CD4-positive, alpha-beta T cell treated with Interleukin-17A for 4 hours (primary cell): Measurements from ENCODE around the gene MOCS3.
A peak's percentile ranks its signal among the peaks of the same experiment; 100 is the strongest.

ENCODE experiments used
- DNase-seq: peaks from one replicate; pipeline ENCODE4 v3.0.0-alpha.2; 2020; ENCODE audit warnings: mixed read lengths

The MOCS3 gene

GRCh38 chr20:50982363-50982762 is 23.7 kb downstream of the MOCS3 start:
- no peak for DNase-seq

- no peak for DNase-seq
Observed at GRCh38 chr20:50983321-50983720, 24.7 kb downstream of the MOCS3 start.

- DNase-seq, result peak; percentile 68
Observed at GRCh38 chr20:50987493-50988210, 29.0 kb downstream of the MOCS3 start.

- no peak for DNase-seq
Observed at GRCh38 chr20:50991076-50991475, 32.5 kb downstream of the MOCS3 start.

GRCh38 chr20:50992336-50992732 is 33.7 kb downstream of the MOCS3 start:
- no peak for DNase-seq

DNA sequence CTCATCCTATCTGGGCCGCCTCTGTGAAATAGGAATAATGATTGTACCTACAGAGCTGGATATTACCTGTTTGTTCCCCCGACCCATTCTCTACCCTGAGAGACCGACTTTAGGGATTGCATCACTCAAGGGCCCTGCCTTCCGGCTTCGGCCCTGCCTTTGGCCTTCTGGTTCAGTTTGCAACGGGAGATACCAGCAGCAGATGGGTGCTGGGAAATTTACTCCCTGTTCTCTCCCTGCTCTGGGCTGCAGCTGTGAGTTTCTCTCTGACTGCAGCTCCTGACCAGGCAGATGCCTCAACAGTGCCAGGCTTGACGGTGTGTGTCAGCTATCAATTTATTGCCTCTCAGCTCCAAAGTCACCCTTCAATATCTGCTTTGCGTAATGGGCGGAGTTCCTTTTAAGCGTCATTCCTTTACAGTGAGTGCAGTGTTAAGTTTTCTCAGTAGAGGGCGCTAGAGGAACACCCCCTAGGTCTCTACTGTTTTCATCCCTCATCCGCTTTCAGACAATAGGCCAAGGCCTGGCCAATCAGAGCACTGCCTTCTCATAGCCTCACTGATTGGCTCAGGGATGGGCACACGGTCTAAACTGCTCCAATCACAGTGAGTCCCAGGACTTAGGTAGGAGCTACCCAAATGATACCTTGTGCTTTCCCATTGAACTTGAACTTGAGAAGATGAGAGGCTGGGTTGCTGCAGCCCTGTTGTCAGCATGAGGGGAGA is 34.3 kb downstream of the MOCS3 start:
- no peak for DNase-seq

- no peak for DNase-seq
Observed at GRCh38 chr20:50993876-50994275, 35.3 kb downstream of the MOCS3 start.

GRCh38 chr20:50995506-50995905 is 36.9 kb downstream of the MOCS3 start:
- DNase-seq, result no peak

DNA sequence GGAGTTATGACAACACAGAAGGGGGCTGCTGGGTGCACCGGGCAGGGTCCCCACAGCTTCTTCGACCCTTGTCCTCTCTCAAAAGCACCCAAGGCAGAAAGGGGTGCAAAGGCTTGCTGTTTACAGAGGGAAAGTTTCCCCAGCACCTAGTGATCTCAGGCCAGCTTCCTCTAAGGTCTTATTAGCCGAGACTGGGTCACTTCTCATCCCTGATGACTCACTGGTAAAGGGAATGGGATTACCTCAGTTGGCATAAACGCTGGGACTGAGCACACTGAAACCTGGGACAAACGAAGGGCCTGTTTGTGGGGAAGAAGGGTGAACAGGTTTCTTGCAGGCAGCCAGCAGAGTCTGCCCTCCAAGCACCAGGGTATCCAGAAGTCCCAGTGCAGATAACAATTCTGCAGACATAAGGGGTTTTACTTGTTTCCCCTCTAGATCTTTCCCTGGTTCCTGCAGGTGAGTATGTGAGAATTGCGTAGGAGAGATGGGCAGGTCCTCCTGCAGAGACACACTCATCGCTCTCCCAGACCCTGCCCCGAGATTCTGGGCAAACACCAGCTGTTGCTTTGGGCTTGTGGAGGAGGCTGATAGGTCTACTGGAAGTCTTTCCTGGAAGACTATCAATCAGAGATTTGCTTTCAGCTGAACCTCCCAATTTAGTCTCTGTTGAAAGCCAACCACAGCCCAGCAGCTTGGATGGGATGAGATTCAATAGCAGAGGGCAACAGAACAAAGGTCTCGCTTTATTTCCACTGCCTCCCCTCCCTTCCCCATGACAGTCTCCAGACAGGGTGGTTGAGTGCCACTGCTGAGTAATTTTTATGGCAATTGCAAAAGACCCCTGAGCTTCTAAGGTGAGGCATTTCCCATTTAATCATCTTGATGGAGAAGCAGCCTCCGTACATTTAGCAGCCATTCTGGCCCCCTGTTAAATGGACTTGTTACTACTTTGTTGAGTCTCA is 38.6 kb downstream of the MOCS3 start:
- DNase-seq, result no peak

GRCh38 chr20:50999355-50999754 is 40.7 kb downstream of the MOCS3 start:
- DNase-seq, result no peak

GRCh38 chr20:51001430-51002265 is 43.0 kb downstream of the MOCS3 start:
- no peak for DNase-seq

- DNase-seq, result no peak
Observed at GRCh38 chr20:51002633-51003032, 44.0 kb downstream of the MOCS3 start.

- no peak for DNase-seq
Observed at GRCh38 chr20:51003753-51004152, 45.1 kb downstream of the MOCS3 start.

- DNase-seq, result no peak
Observed at GRCh38 chr20:51004305-51004727, 45.7 kb downstream of the MOCS3 start.

GRCh38 chr20:51004781-51005180 is 46.2 kb downstream of the MOCS3 start:
- no peak for DNase-seq

GRCh38 chr20:51005214-51005613 is 46.6 kb downstream of the MOCS3 start:
- no peak for DNase-seq

DNA sequence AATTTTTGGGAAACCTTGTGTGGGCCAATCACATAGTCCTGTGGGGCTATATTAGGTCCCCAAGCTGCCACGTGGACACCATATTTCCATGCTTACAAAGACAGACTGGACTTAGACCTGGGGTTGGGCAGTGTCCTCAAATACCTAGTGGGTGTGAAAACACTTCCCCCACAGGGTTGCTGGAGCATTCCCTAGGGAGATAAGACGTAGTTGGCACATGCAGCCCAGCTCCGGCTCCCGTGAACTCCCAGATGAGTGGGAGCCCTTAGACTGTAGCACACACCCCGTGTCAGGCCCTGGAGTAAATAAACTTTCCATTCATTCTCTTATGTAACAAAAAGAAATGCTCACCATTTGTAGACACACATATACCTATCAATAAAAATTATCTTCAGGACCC is 50.1 kb downstream of the MOCS3 start:
- no peak for DNase-seq

- DNase-seq, result no peak
Observed at GRCh38 chr20:51009303-51010042, 50.9 kb downstream of the MOCS3 start.

- no peak for DNase-seq
Observed at GRCh38 chr20:51010043-51010365, 51.4 kb downstream of the MOCS3 start.

GRCh38 chr20:51010932-51011331 is 52.3 kb downstream of the MOCS3 start:
- DNase-seq, result no peak

DNA sequence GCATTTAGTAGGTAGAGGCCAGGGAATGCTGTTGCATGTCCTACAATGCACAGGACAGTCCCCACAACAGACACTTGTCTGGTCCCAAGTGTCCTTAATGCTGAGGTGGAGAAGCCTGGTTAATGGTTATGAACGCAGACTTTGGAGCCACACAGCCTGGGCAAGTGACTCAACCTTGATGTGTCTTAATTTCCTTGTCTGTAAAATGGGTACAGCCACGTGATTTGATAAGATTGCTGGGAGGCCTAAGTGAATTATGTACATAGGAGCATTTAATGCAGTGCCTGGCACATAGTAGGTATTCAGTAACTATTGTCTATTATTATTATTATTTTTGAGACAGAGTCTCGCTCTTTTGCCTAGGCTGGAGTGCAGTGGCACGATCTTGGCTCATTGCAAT is 52.9 kb downstream of the MOCS3 start:
- DNase-seq, result no peak

- no peak for DNase-seq
Observed at GRCh38 chr20:51012357-51012756, 53.7 kb downstream of the MOCS3 start.
